ENCODE measurements around the gene NT5DC2. TPM values are rescaled to one million over a fixed set of nuclear protein-coding genes. Genes with fewer than 3 reads are reported as not detected.

Gene NT5DC2
- total RNA-seq, 1 donor from 2014 or later, result 4.1 TPM

DNA sequence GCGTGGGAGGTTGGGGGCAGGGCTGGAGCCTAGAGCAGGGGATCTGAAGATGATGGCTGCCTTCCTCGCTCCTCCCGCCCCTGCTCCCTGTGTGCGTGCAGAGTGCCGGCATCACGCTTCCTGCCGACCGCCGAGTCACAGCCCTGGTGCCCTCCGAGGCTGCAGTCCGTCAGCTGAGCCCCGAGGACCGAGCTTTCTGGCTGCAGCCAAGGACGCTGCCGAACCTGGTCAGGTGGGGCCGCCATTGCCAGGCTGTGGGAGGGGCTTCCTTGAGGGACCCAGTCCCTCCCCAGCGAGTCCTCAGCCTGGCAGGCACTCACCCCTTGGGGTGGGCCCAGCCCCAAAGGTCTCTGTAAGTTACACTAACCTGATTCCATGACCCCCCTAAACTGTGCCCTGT lies 20.9 kb downstream of the NT5DC2 start:
- DNase-seq (ENCODE audit: low spot score) (no peak), ATAC-seq (no peak)

GRCh38 chr3:52512105-52512504 lies 21.6 kb downstream of the NT5DC2 start:
- ATAC-seq (no peak), DNase-seq (ENCODE audit: low spot score) (no peak)

DNA sequence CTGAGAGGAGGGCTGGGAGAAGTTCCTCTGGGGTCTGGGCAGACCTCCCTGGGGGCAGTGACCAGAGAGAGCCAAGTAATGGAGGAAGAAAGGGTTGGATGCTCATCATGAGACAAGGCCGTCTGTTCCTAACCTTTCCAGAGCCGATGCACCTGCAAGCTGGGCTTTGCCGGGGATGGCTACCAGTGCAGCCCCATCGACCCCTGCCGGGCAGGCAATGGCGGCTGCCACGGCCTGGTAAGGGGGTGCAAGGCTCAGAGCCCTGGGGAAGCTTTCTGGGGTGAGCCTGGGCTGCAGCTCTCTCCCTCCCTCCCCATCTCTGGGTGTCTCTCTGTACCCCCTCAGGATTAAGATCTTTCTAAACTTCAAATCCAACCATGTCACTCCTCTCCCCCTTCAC lies 22.1 kb downstream of the NT5DC2 start:
- no peak for ATAC-seq
- no peak for DNase-seq (ENCODE audit: low spot score)

DNA sequence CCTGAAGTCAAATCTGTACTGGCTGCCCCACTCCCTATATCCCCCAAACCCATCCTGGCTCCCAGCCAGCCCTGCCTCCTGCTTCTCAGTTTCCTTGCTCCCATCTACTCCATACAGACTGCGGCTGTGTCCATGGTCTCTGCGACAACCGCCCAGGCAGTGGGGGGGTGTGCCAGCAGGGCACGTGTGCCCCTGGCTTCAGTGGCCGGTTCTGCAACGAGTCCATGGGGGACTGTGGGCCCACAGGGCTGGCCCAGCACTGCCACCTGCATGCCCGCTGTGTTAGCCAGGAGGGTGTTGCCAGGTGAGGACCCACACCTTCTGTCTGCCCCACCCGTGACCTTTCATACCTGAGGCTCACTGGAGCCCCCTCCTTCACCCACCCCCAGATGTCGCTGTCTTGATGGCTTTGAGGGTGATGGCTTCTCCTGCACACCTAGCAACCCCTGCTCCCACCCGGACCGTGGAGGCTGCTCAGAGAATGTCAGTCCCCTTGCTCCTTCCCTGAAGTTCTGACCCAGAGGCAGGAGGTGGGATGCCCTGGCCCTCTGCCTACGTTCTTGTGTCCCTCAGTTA lies 23.8 kb downstream of the NT5DC2 start:
- ATAC-seq, result no peak
- DNase-seq (ENCODE audit: low spot score), result no peak

GRCh38 chr3:52507359-52507758 lies 26.3 kb downstream of the NT5DC2 start:
- ATAC-seq, result no peak
- DNase-seq (ENCODE audit: low spot score), result no peak

DNA sequence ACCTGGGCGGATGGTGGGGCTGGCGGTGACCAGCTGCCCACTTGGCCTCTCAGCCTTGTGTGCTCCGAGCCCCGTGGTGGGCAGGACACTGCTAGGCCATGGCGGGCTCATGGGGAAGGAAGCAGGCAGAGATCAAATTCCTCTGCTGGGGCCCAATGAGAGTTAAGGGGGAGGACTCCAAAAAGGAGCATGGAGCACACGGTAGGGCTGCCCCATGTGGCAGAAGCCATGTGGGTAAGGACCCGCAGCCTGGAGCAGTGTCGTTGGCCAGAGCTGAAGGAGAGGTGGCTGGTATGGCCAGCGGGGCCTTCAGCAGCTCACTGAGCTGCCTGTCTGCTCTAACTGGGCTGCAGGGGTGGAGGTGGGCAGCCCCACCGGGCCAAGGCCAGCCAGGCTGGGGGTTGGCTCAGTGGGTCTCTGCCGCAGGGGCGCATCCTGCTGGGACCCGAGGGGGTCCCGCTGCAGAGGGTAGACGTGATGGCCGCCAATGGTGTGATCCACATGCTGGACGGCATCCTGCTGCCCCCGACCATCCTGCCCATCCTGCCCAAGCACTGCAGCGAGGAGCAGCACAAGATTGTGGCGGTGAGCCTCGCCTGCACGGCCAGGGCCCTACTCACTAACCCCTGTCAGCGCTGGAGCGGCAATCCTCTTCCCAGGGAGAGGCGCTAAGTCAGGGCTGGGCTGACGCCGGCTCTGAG lies 27.2 kb downstream of the NT5DC2 start:
- DNase-seq (ENCODE audit: low spot score) (no peak), ATAC-seq (no peak)

DNA sequence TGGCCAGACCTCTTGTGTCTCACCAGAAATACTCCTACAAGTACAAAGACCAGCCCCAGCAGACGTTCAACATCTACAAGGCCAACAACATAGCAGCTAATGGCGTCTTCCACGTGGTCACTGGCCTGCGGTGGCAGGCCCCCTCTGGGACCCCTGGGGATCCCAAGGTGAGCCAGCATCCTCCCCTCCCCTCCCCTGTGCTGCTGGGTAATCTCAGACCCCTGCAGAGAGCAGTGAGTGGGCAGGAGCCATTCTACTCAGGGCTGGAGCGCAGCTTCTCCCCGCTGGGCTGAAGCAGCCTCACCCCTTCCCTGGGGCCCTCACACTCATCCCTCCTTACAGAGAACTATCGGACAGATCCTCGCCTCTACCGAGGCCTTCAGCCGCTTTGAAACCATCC lies 28.7 kb downstream of the NT5DC2 start:
- ATAC-seq, result no peak
- DNase-seq (ENCODE audit: low spot score), result no peak

- DNase-seq (ENCODE audit: low spot score) (no peak), ATAC-seq (no peak)
Observed at GRCh38 chr3:52503788-52504424, 29.8 kb downstream of the NT5DC2 start.

DNA sequence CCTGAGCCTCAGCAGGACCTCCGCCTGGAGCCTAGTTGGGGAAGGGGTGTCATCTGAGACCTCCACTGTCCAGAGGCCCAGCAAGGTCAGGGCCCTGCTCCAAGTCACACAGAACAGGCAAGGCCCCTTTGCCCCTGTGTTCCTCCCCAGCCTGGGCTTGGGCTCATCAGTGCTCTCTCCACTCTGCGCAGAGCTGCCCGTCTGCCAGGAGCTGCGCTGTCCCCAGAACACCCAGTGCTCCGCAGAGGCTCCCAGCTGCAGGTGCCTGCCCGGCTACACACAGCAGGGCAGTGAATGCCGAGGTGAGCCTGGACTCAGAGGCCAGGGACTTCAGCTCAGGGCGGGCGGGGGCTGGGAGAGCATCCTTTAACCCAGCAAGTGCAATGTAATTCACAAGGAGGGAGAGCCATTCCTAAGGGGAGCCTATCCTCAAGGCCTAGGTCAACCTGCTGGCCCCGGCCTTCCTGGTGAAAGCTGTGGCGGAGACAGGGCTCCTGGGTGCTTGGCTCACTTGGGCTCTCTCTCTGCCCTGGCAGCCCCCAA lies 30.8 kb downstream of the NT5DC2 start:
- DNase-seq (ENCODE audit: low spot score) (no peak), ATAC-seq (no peak)

DNA sequence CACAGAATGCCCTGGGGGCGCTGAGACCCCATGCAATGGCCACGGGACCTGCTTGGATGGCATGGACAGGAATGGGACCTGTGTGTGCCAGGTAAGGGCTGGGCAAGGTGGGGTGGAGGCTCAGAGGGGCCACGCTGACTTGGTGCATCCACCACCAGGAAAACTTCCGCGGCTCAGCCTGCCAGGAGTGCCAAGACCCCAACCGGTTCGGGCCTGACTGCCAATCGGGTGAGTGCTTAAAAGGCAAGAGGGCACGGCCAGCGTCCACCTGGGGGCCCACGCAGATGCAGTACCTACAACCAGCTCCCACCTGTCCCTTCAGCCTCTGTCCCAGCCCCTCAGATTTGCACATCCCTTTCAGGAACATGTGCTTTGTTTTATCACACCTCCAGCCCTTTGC lies 31.7 kb downstream of the NT5DC2 start:
- ATAC-seq (no peak), DNase-seq (ENCODE audit: low spot score) (no peak)

DNA sequence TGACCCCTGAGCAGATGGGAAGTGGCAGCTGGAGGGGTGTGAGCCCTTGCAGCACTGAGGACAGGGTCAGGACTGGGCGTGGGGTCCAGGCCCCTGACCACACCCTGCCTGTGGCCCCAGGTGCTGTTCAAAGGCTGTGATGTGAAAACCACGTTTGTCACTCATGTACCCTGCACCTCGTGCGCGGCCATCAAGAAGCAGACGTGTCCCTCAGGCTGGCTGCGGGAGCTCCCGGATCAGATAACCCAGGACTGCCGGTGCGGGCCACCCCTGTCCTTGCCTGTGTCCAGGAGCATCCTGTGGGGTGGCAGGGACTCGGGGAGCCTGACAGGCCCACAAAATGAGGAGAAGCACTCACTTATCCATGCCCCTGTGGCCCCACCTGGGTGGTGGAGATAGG lies 32.6 kb downstream of the NT5DC2 start:
- ATAC-seq, result no peak
- DNase-seq (ENCODE audit: low spot score), result no peak

- DNase-seq (ENCODE audit: low spot score), result no peak
- ATAC-seq, result peak; percentile 25
Observed at GRCh38 chr3:52498137-52499054, 35.3 kb downstream of the NT5DC2 start.

DNA sequence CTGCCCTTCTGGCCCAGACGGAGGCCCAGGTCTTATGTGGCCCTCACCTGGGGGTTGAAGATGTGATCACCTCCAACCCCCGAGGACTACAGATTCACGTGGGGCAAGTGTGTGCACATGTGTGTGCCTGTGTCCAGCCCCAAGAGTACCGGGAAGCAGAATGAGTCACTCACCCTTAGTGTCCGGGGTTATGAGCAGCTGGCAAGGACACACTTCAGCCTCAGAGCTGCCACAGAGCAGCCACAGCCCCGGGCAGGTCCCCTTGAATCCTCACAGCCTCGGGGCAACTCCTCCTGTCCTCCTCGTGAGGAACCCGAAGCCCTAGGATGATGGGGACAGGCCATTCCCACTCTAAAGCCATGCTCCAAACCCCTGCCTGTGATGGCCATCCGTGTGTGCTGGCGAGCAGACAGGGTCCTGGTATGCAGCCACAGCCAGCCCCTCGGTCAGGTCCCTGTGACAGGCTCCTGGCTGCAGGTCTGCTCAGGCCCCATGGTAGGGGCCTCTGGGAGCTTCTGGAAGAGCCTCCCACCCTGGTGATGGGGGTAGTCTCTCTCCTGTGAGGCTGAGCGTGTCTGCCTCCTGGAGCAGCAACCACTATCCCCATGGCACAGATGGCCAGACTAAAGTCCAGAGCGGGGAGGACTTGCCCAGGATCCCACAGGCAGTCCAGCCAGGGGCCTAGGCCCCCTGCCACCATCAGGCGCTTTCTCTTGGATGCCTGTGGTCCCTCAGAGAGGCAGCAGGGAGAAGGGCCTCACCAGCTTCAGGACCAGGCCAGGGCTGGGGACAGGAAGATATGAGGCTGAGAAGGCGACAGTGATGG lies 37.7 kb downstream of the NT5DC2 start:
- ATAC-seq (peak; percentile 12), DNase-seq (ENCODE audit: low spot score) (no peak)

- ATAC-seq, result peak; percentile 48
- DNase-seq (ENCODE audit: low spot score), result peak; percentile 61
Observed at GRCh38 chr3:52494886-52495495, 38.7 kb downstream of the NT5DC2 start, which contains the start of gene STAB1. STAB1 (plus strand) TSS chr3:52495338; CDS start chr3:52495414, 76 bp downstream.

GRCh38 chr3:52494445-52494844 lies 39.2 kb downstream of the NT5DC2 start:
- DNase-seq (ENCODE audit: low spot score), result no peak
- ATAC-seq, result no peak

DNA sequence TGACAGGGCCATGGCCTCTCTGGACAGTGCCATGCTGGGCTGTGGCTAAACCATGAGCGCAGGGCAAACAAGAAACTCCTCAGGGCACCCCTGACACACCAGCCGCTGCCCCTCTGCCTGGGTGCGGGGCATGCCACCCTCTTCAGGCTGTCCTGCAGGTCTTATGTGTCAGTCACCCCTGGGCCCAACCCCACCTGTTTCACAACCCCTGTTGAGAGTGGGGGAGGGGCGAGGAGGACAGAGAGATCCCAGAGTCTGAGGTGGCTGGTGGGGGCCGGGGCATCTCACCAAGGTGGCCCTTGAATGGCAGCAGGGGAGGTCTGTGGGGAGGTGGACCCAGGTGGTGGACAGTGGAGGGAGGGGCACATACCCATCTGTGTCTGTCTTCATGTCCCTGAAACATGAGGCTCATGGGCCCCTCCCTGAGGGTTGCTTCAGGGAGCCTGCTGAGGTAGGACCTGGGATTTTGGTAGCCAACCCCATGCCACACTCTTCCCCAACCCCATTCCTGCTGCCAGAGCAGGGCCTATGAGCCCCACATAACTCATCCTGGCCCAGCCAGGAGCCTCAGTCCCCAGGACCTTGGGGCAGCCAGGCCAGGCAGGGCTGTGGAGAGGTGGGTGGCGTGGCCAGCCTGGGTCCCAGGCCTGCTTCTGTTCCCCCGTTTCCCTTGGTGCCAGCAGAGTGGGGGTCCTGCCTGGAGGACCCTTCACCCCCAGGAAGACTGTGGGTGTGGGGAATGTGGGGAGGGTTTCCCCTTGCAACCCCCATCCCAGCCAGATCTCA lies 40.2 kb downstream of the NT5DC2 start:
- ATAC-seq (no peak), DNase-seq (ENCODE audit: low spot score) (no peak)

DNA sequence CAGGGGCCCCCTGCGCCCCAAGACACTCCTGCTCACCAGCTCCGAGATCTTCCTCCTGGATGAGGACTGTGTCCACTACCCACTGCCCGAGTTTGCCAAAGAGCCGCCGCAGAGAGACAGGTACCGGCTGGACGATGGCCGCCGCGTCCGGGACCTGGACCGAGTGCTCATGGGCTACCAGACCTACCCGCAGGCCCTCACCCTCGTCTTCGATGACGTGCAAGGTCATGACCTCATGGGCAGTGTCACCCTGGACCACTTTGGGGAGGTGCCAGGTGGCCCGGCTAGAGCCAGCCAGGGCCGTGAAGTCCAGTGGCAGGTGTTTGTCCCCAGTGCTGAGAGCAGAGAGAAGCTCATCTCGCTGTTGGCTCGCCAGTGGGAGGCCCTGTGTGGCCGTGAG lies 41.6 kb downstream of the NT5DC2 start:
- DNase-seq (ENCODE audit: low spot score) (no peak), ATAC-seq (no peak)

GRCh38 chr3:52490939-52491526 lies 42.6 kb downstream of the NT5DC2 start:
- ATAC-seq (peak; percentile 49), DNase-seq (ENCODE audit: low spot score) (no peak)
